Activated CD8-positive, alpha-beta T cell treated with anti-CD3 and anti-CD28 coated beads for 36 hours (primary cell): ENCODE measurements around the gene PYROXD2. TPM values are rescaled to one million over a fixed set of nuclear protein-coding genes. Genes with fewer than 3 reads are reported as not detected.

Source experiments
- ATAC-seq: fragments of 200-7000 bp; cut with Tn5 transposase; one replicate; pipeline ENCODE4 v1.10.0; 2021; ENCODE audit warnings: mild to moderate bottlenecking, moderate library complexity
- CTCF ChIA-PET: fragments of 350-600 bp; sonication (Branson Sonifier 250); formaldehyde crosslinking; loops from one replicate; lab custom pipeline; 2021; ENCODE audit warnings: antibody characterized with exemption; lab: Charles Lee
- POLR2A ChIA-PET: fragments of 350-600 bp; sonication (Branson Sonifier 250); formaldehyde crosslinking; loops from one replicate; lab custom pipeline; 2021; ENCODE audit warnings: antibody characterized with exemption; lab: Charles Lee
- DNase-seq: peaks from one replicate; pipeline ENCODE4 v3.0.0-alpha.2; 2020
- H3K27ac Mint-ChIP-seq: one replicate; pipeline ENCODE4 v1.8.0; 2021; ENCODE audit warnings: mild to moderate bottlenecking, mixed read lengths
- H3K27me3 Mint-ChIP-seq: one replicate; pipeline ENCODE4 v1.8.0; 2021; ENCODE audit warnings: mixed read lengths
- H3K36me3 Mint-ChIP-seq: one replicate; pipeline ENCODE4 v1.8.0; 2021; ENCODE audit warnings: low read depth, mixed read lengths
- H3K4me1 Mint-ChIP-seq: one replicate; pipeline ENCODE4 v1.8.0; 2021; ENCODE audit warnings: low read depth, mixed read lengths
- H3K4me3 Mint-ChIP-seq: one replicate; pipeline ENCODE4 v1.8.0; 2021; ENCODE audit warnings: mild to moderate bottlenecking, moderate library complexity, mixed read lengths
- H3K9me3 Mint-ChIP-seq: one replicate; pipeline ENCODE4 v1.8.0; 2021; ENCODE audit warnings: mixed read lengths
- intact Hi-C: fragments of 100-400 bp; cut with micrococcal nuclease; formaldehyde crosslinking; loops from one replicate; pipeline ENCODE4 v1.10.0; 2022
- total RNA-seq, 2 experiments: library from RNA; stranded (reverse); gene quantifications; one replicate each; pipeline ENCODE4 v1.2.3, GENCODE V29; 2021
- TF ChIP-seq, protein P1 (sequence below): fragments of 200-600 bp; IDR thresholded peaks from one replicate; pipeline ENCODE4 v1.8.0; 2022; ENCODE audit warnings: antibody characterized with exemption, mild to moderate bottlenecking

The PYROXD2 gene
- total RNA-seq, 2 experiments from 2014 or later, result 5.3 to 6.2 TPM

DNA sequence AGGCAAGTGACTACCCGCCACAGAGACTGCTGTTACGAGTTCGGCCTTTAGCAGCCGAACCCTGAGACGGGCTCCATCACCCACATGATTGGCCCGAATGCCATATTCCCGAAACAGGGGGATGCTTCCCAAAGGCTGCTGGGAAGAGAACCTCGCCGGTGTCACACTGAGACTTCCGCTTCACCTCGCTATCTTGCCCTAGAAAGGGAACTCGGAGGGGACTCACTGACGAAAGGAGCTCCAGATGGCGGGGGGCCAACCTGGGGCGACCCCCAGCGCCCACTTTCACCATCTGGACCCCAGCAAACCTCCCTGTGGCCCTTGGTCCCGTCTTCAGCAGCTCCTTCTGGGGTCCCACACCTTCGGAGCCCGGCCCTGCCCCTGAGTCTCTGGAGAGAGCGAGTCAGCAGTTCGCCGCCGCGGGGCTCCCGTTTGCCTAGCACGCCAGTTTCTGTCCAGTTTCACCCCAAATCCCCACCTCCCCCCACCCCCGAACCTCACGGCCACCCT, 31.2 kb upstream of the PYROXD2 start:
- intact Hi-C loops, result no loop called here
- TF ChIP-seq, protein P1, sequence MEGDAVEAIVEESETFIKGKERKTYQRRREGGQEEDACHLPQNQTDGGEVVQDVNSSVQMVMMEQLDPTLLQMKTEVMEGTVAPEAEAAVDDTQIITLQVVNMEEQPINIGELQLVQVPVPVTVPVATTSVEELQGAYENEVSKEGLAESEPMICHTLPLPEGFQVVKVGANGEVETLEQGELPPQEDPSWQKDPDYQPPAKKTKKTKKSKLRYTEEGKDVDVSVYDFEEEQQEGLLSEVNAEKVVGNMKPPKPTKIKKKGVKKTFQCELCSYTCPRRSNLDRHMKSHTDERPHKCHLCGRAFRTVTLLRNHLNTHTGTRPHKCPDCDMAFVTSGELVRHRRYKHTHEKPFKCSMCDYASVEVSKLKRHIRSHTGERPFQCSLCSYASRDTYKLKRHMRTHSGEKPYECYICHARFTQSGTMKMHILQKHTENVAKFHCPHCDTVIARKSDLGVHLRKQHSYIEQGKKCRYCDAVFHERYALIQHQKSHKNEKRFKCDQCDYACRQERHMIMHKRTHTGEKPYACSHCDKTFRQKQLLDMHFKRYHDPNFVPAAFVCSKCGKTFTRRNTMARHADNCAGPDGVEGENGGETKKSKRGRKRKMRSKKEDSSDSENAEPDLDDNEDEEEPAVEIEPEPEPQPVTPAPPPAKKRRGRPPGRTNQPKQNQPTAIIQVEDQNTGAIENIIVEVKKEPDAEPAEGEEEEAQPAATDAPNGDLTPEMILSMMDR, result no peak
- peaks cover 29% of the 10 kb centered on the region for H3K36me3 Mint-ChIP-seq
- peak; percentile 56 for DNase-seq
- ChIA-PET POLR2A (interaction anchor here (1.0 to 1.7 kb wide), 3 partner anchors 11 to 32 kb away, joined by 3 to 8 read pairs (median 5); partner anchors contain the start of gene PYROXD2), CTCF (interaction anchor here (1.0 to 4.0 kb wide), 3 partner anchors 21 to 22 kb away, joined by 3 to 15 read pairs (median 6); no protein-coding TSS in a partner anchor)
- peak overlapping the region; percentile 94 for H3K4me3 Mint-ChIP-seq
- H3K4me1 Mint-ChIP-seq, result peaks cover 32% of the 10 kb centered on the region
- H3K27ac Mint-ChIP-seq, result peak overlapping the region; percentile 91
- H3K27me3 Mint-ChIP-seq, result peaks cover 5% of the 10 kb centered on the region
- ATAC-seq, result peak; percentile 59
- H3K9me3 Mint-ChIP-seq, result no peaks in the 10 kb centered on the region

DNA sequence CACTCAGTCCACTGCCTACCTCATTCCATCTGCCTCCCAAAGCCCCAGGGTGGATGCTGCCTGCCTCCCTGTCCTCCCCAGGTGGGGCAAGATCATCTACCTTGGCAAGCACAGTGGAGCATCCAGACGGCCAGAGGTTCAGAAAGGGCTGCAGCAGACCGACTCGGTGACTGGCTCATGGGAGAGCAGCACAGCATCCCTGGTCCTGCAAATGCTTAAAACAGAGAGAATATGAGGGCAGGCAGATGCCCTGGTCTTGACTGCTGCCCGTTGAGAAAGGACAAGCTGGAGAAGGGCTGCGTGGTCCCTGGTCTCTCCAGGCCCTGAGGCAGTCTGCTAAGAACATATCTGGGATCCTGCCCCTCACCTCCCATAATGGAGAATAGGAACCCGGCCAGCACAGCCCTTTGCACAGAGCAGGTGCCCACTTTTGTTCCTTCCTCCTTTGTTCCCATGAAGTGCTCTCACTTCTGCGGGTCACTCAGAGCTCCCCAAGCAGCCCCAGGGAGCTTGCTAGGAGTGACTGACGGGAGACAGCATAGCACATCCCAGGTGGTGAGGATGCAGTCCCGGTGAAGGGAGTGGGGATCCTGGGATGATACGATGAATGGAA, 30.3 kb upstream of the PYROXD2 start:
- peaks cover 32% of the 10 kb centered on the region for H3K4me1 Mint-ChIP-seq
- peaks cover 33% of the 10 kb centered on the region for H3K36me3 Mint-ChIP-seq
- peak overlapping the region; percentile 91 for H3K27ac Mint-ChIP-seq
- H3K27me3 Mint-ChIP-seq, result no peaks in the 10 kb centered on the region
- DNase-seq, result no peak
- POLR2A ChIA-PET, result interaction anchor here (1.6 to 1.7 kb wide), 2 partner anchors 10 to 31 kb away, joined by 5 to 8 read pairs; partner anchors contain the start of gene PYROXD2
- H3K4me3 Mint-ChIP-seq, result peak overlapping the region; percentile 94
- no peaks in the 10 kb centered on the region for H3K9me3 Mint-ChIP-seq
- CTCF ChIA-PET, result interaction anchor here (1.0 to 4.0 kb wide), 3 partner anchors 20 to 23 kb away, joined by 3 to 15 read pairs (median 6); no protein-coding TSS in a partner anchor
- no peak for ATAC-seq
- TF ChIP-seq, protein P1, result no peak
- intact Hi-C loops, result no loop called here

DNA sequence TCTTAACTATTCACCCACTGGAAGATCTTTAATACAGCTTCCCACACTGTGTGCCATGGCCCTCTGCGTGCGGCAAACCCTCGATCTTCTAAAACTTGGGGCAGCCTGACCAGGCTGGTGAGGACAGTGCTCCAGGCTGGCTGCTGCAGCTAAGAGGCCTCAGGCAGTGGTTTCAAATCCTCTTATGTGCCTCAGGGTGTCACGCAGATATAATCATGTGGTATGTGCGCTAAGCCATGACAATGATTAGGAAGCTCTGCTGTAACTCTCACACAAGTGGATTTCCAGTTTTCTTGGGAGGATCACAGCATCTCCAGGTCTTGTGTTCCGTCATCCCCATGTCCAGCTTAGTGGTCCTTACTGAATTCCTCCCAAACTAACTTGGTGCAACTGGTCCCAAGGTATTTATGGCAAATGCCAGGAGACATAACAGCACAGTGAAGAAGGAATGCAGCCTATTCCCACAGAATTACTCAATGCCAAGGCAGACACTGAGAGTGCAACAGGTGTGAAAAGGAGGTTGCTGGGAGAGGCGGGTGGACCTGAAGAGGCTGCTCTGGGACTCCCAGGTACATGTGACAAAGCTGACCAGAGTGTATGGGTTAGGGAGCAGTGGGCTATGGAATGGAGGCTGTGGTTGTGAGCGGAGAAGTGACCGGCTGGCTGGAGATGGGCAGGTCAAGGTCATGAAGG, 29.5 kb upstream of the PYROXD2 start:
- H3K27ac Mint-ChIP-seq, result peak overlapping the region; percentile 23
- peak overlapping the region; percentile 21 for H3K4me3 Mint-ChIP-seq
- ATAC-seq, result no peak
- no peak for DNase-seq
- ChIA-PET CTCF (interaction anchor here (1.4 to 4.0 kb wide), 3 partner anchors 17 to 23 kb away, joined by 4 to 15 read pairs (median 6); no protein-coding TSS in a partner anchor), POLR2A (no interaction called here)
- no peaks in the 10 kb centered on the region for H3K27me3 Mint-ChIP-seq
- H3K9me3 Mint-ChIP-seq, result no peaks in the 10 kb centered on the region
- intact Hi-C loops, result no loop called here
- H3K36me3 Mint-ChIP-seq, result peaks cover 42% of the 10 kb centered on the region
- H3K4me1 Mint-ChIP-seq, result peaks cover 32% of the 10 kb centered on the region
- TF ChIP-seq, protein P1, result no peak

DNA sequence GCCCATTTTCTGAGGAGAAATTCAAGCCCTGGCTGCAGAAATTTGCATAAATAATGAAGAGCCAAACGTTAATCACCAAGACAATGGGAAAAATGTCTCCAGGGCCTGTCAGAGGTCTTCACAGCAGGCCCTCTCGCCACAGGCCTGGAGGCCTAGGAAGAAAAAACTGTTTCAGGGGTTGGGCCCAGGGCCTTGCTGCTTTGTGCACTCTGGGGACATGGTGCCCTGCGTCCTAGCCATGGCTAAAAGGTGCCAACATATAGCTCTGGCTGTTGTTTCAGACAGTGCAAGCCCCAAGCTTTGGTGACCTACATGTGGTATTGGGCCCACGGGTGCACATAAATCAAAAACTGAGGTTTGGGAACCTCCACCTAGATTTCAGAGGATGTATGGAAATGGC, 23.7 kb upstream of the PYROXD2 start:
- no peak overlapping the region for H3K27ac Mint-ChIP-seq
- no peak for DNase-seq
- no peak overlapping the region for H3K4me3 Mint-ChIP-seq
- H3K9me3 Mint-ChIP-seq, result no peaks in the 10 kb centered on the region
- ChIA-PET CTCF (interaction anchor here (0.7 kb wide), 1 partner anchor 13 kb away, joined by 3 read pairs; no protein-coding TSS in a partner anchor), POLR2A (interaction anchor here (0.6 kb wide), 1 partner anchor 24 kb away, joined by 3 read pairs; the partner anchor contains the start of gene PYROXD2)
- TF ChIP-seq, protein P1, result no peak
- ATAC-seq, result no peak
- H3K4me1 Mint-ChIP-seq, result peaks cover 22% of the 10 kb centered on the region
- intact Hi-C loops, result no loop called here
- H3K36me3 Mint-ChIP-seq, result peaks cover 69% of the 10 kb centered on the region
- H3K27me3 Mint-ChIP-seq, result no peaks in the 10 kb centered on the region
